Astrocyte (in vitro differentiated cells and primary cell): ENCODE measurements around the gene HOXD10. TPM values are rescaled to one million over a fixed set of nuclear protein-coding genes. Genes with fewer than 3 reads are reported as not detected.

Experiments
- DNase-seq: peaks from one replicate; pipeline ENCODE4 v3.0.0-alpha.2; 2010; ENCODE audit warnings: low read depth
- FAIRE-seq: peaks from 2 replicates; lab custom pipeline; 2011; peaks lifted over from hg19 to GRCh38; lab: Jason Lieb, UNC
- H2AFZ ChIP-seq: 2 replicates; pipeline ENCODE4 v1.6.0; 2012; ENCODE audit warnings: low read depth, low read length, inconsistent platforms
- H3K27ac ChIP-seq: 2 replicates; pipeline ENCODE4 v1.5.1; 2011; ENCODE audit warnings: low read depth, low read length, inconsistent platforms
- H3K27me3 ChIP-seq: 2 replicates; pipeline ENCODE4 v1.6.0; 2011; ENCODE audit warnings: low read length, inconsistent platforms; ENCODE audit not compliant: insufficient read depth
- H3K36me3 ChIP-seq: 2 replicates; pipeline ENCODE4 v1.5.1; 2011; ENCODE audit warnings: low read length, inconsistent platforms; ENCODE audit not compliant: insufficient read depth
- H3K4me1 ChIP-seq: 2 replicates; pipeline ENCODE4 v1.5.1; 2011; ENCODE audit warnings: low read length, inconsistent platforms; ENCODE audit not compliant: insufficient read depth
- H3K4me2 ChIP-seq: 2 replicates; pipeline ENCODE4 v1.6.0; 2012; ENCODE audit warnings: low read length, inconsistent platforms
- H3K4me3 ChIP-seq: 2 replicates; pipeline ENCODE4 v1.5.1; 2011; ENCODE audit warnings: low read depth, mild to moderate bottlenecking, low read length, inconsistent platforms; ENCODE audit not compliant: insufficient read depth
- H3K79me2 ChIP-seq: 2 replicates; pipeline ENCODE4 v1.6.0; 2012; ENCODE audit warnings: mild to moderate bottlenecking, low read length, inconsistent platforms; ENCODE audit not compliant: insufficient read depth
- H3K9ac ChIP-seq: 2 replicates; pipeline ENCODE4 v1.6.0; 2012; ENCODE audit warnings: mild to moderate bottlenecking, low read length, inconsistent platforms
- H3K9me3 ChIP-seq: 2 replicates; pipeline ENCODE4 v1.5.1; 2012; ENCODE audit warnings: low read depth, mild to moderate bottlenecking, low read length, inconsistent platforms; ENCODE audit not compliant: insufficient read depth
- H4K20me1 ChIP-seq: 2 replicates; pipeline ENCODE4 v1.6.0; 2012; ENCODE audit warnings: low read length, inconsistent platforms; ENCODE audit not compliant: insufficient read depth
- H3K27ac Mint-ChIP-seq: one replicate; pipeline ENCODE4 v1.8.0; 2021; ENCODE audit warnings: mild to moderate bottlenecking, mixed read lengths; ENCODE audit not compliant: unreplicated experiment
- H3K27me3 Mint-ChIP-seq: one replicate; pipeline ENCODE4 v1.8.0; 2021; ENCODE audit warnings: low read depth, mixed read lengths; ENCODE audit not compliant: unreplicated experiment
- H3K36me3 Mint-ChIP-seq: one replicate; pipeline ENCODE4 v1.8.0; 2021; ENCODE audit warnings: low read depth, mixed read lengths; ENCODE audit not compliant: unreplicated experiment
- H3K4me1 Mint-ChIP-seq: one replicate; pipeline ENCODE4 v1.8.0; 2021; ENCODE audit warnings: low read depth, mixed read lengths; ENCODE audit not compliant: unreplicated experiment
- H3K4me3 Mint-ChIP-seq: one replicate; pipeline ENCODE4 v1.8.0; 2021; ENCODE audit warnings: mild to moderate bottlenecking, moderate library complexity, mixed read lengths; ENCODE audit not compliant: unreplicated experiment
- H3K9me3 Mint-ChIP-seq: one replicate; pipeline ENCODE4 v1.8.0; 2021; ENCODE audit warnings: mild to moderate bottlenecking, mixed read lengths; ENCODE audit not compliant: unreplicated experiment
- EZH2 ChIP-seq: IDR thresholded peaks from 2 replicates; pipeline ENCODE4 v1.6.1; 2012; ENCODE audit warnings: mild to moderate bottlenecking, low read length, inconsistent platforms; ENCODE audit not compliant: insufficient read depth
- total RNA-seq: library from RNA; stranded (reverse); gene quantifications from 2 replicates; pipeline ENCODE4 v1.2.1, GENCODE V29; 2021
- TF ChIP-seq, protein P1 (sequence below): IDR thresholded peaks from 2 replicates; pipeline ENCODE4 v1.5.1; 2011; ENCODE audit warnings: low read depth, mild to moderate bottlenecking, inconsistent platforms, low read length, moderate library complexity; ENCODE audit not compliant: insufficient read depth

HOXD10 gene
- total RNA-seq, 1 donor from 2014 or later: not detected

DNA sequence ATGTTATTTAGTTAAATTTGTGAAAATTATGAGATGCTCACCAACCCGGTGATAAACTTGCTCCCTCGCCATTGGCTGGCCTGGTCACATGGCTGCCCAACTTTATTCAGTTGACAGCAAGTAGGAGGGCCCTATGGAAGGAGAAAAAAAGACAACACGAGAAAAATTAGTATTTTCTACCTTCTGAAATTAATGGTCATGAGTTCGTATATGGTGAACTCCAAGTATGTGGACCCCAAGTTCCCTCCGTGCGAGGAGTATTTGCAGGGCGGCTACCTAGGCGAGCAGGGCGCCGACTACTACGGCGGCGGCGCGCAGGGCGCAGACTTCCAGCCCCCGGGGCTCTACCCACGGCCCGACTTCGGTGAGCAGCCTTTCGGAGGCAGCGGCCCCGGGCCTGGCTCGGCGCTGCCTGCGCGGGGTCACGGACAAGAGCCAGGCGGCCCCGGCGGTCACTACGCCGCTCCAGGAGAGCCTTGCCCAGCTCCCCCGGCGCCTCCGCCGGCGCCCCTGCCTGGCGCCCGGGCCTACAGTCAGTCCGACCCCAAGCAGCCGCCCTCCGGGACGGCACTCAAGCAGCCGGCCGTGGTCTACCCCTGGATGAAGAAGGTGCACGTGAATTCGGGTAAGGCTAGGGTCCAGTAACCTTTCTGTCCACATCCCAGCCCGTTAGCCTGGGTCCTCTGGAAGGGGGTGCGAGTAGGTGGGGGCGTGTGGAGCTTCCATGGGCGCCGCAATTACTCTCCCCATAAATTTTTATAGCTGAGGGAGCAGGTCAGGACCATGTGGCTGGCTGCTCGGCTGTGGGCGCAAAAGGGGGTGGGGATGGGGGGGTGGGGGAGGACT is 35.1 kb downstream of the HOXD10 start, which contains the start of gene HOXD4:
HOXD4 (plus strand) TSS at position 109 of the 846 bp plus-strand sequence; CDS start at position 193, 84 bp downstream.
- Histone ChIP-seq H4K20me1 (no peaks in the 10 kb centered on the region), H3K27me3 (peaks cover 85% of the 10 kb centered on the region), H3K9ac (peak within 1 kb of the TSS; percentile 81), H3K4me3 (peak within 1 kb of the TSS; percentile 57), H3K4me2 (peak within 1 kb of the TSS; percentile 81), H3K9me3 (peaks cover 2% of the 10 kb centered on the region), H3K79me2 (no peaks in the 10 kb centered on the region), H3K4me1 (no peaks in the 10 kb centered on the region), H2AFZ (peak within 1 kb of the TSS; percentile 37), H3K27ac (peak within 1 kb of the TSS; percentile 12), H3K36me3 (no peaks in the 10 kb centered on the region)
- no peak for FAIRE-seq
- Mint-ChIP-seq H3K27me3 (peaks cover 91% of the 10 kb centered on the region), H3K4me3 (no peak within 1 kb of the TSS), H3K27ac (no peak within 1 kb of the TSS), H3K9me3 (peaks cover 36% of the 10 kb centered on the region), H3K36me3 (peaks cover 2% of the 10 kb centered on the region), H3K4me1 (no peaks in the 10 kb centered on the region)
- peak; percentile 56 for DNase-seq
- TF ChIP-seq, protein P1, sequence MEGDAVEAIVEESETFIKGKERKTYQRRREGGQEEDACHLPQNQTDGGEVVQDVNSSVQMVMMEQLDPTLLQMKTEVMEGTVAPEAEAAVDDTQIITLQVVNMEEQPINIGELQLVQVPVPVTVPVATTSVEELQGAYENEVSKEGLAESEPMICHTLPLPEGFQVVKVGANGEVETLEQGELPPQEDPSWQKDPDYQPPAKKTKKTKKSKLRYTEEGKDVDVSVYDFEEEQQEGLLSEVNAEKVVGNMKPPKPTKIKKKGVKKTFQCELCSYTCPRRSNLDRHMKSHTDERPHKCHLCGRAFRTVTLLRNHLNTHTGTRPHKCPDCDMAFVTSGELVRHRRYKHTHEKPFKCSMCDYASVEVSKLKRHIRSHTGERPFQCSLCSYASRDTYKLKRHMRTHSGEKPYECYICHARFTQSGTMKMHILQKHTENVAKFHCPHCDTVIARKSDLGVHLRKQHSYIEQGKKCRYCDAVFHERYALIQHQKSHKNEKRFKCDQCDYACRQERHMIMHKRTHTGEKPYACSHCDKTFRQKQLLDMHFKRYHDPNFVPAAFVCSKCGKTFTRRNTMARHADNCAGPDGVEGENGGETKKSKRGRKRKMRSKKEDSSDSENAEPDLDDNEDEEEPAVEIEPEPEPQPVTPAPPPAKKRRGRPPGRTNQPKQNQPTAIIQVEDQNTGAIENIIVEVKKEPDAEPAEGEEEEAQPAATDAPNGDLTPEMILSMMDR: no peak
- TF ChIP-seq EZH2: peak; percentile 65

DNA sequence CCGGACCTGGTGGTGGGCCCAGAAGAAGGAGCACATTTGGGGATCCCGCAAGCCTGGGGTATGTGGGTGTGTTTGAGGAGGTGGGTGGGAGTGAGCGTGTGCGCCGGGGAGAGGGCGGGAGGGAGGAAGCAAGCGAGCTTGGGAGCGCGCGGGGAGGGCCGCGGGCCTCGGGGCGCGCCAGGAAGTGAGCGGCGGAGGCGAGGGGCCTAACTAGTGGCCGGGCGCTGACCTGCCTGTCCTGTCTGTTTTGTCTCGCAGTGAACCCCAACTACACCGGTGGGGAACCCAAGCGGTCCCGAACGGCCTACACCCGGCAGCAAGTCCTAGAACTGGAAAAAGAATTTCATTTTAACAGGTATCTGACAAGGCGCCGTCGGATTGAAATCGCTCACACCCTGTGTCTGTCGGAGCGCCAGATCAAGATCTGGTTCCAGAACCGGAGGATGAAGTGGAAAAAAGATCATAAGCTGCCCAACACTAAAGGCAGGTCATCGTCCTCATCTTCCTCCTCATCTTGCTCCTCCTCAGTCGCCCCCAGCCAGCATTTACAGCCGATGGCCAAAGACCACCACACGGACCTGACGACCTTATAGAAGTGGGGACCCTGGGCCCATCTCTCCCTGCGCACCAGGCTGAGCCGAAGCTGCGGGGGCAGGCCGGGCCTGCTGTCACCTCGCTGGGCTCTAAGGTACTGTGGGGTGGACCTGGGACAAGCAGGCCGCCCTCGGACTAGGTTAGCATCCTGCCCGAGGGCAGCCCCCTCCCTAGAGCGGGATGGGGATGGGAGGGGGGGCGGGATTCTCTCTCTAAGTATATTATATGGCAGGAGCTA is 36.0 kb downstream of the HOXD10 start:
- Mint-ChIP-seq H3K27ac (no peak overlapping the region), H3K9me3 (peaks cover 30% of the 10 kb centered on the region), H3K27me3 (peaks cover 87% of the 10 kb centered on the region), H3K4me1 (no peaks in the 10 kb centered on the region), H3K4me3 (no peak overlapping the region), H3K36me3 (peaks cover 2% of the 10 kb centered on the region)
- H3K4me1 ChIP-seq: no peaks in the 10 kb centered on the region
- no peaks in the 10 kb centered on the region for H3K79me2 ChIP-seq
- no peaks in the 10 kb centered on the region for H3K36me3 ChIP-seq
- no peaks in the 10 kb centered on the region for H4K20me1 ChIP-seq
- H3K9ac ChIP-seq: peak overlapping the region; percentile 81
- H3K9me3 ChIP-seq: peaks cover 2% of the 10 kb centered on the region
- FAIRE-seq: no peak
- no peak overlapping the region for H2AFZ ChIP-seq
- H3K4me2 ChIP-seq: peak overlapping the region; percentile 81
- H3K27ac ChIP-seq: peak overlapping the region; percentile 47
- DNase-seq: no peak
- peak overlapping the region; percentile 57 for H3K4me3 ChIP-seq
- peaks cover 85% of the 10 kb centered on the region for H3K27me3 ChIP-seq
- TF ChIP-seq, protein P1: no peak
- peak; percentile 50 for TF ChIP-seq EZH2
